Nephron progenitor cell (in vitro differentiated cells): Measurements from ENCODE around the gene LATS2.
"Not testable (repeated sequence)": the region's sequence is repeated elsewhere in the genome, so short reads cannot be mapped to it uniquely, and the experiment has no call there.

Experiments
- DNase-seq: peaks from one replicate; pipeline ENCODE4 v3.0.0; 2021
- H3K27ac Mint-ChIP-seq: 2 replicates; pipeline ENCODE4 v1.8.0; 2021; ENCODE audit warnings: mild to moderate bottlenecking, moderate library complexity, mixed read lengths
- H3K27me3 Mint-ChIP-seq: 2 replicates; pipeline ENCODE4 v1.8.0; 2021; ENCODE audit warnings: mild to moderate bottlenecking, low read depth, mixed read lengths; ENCODE audit not compliant: poor library complexity
- H3K36me3 Mint-ChIP-seq: 2 replicates; pipeline ENCODE4 v1.8.0; 2021; ENCODE audit warnings: low read depth, mixed read lengths
- H3K4me1 Mint-ChIP-seq: 2 replicates; pipeline ENCODE4 v1.8.0; 2021; ENCODE audit warnings: mixed read lengths
- H3K4me3 Mint-ChIP-seq: 2 replicates; pipeline ENCODE4 v1.8.0; 2021; ENCODE audit warnings: mild to moderate bottlenecking, moderate library complexity, mixed read lengths
- H3K9me3 Mint-ChIP-seq: 2 replicates; pipeline ENCODE4 v1.8.0; 2021; ENCODE audit warnings: mild to moderate bottlenecking, moderate library complexity, mixed read lengths
- CTCF ChIP-seq: fragments of 200-600 bp; sonication (generic); IDR thresholded peaks from 2 replicates; pipeline ENCODE4 v1.5.0; 2021; ENCODE audit warnings: antibody characterized with exemption

LATS2 gene

GRCh38 chr13:20967340-20967739 is 94.0 kb downstream of the LATS2 start:
- DNase-seq = no peak
- H3K27me3 Mint-ChIP-seq = no peaks in the 10 kb centered on the region
- peaks cover 15% of the 10 kb centered on the region for H3K9me3 Mint-ChIP-seq
- no peak overlapping the region for H3K4me3 Mint-ChIP-seq
- H3K27ac Mint-ChIP-seq = no peak overlapping the region
- H3K36me3 Mint-ChIP-seq = no peaks in the 10 kb centered on the region
- no peak for TF ChIP-seq CTCF
- H3K4me1 Mint-ChIP-seq = no peaks in the 10 kb centered on the region

- no peaks in the 10 kb centered on the region for H3K4me1 Mint-ChIP-seq
- H3K36me3 Mint-ChIP-seq = no peaks in the 10 kb centered on the region
- no peak for TF ChIP-seq CTCF
- peaks cover 15% of the 10 kb centered on the region for H3K9me3 Mint-ChIP-seq
- no peak for DNase-seq
- H3K4me3 Mint-ChIP-seq = no peak overlapping the region
- no peak overlapping the region for H3K27ac Mint-ChIP-seq
- H3K27me3 Mint-ChIP-seq = no peaks in the 10 kb centered on the region
Measured at GRCh38 chr13:20964904-20965303, 96.5 kb downstream of the LATS2 start.

GRCh38 chr13:20961663-20962062 is 99.7 kb downstream of the LATS2 start:
- not testable (repeated sequence) for H3K27ac Mint-ChIP-seq, H3K9me3 Mint-ChIP-seq, H3K36me3 Mint-ChIP-seq, H3K4me3 Mint-ChIP-seq, H3K4me1 Mint-ChIP-seq, H3K27me3 Mint-ChIP-seq, DNase-seq

- no peak for TF ChIP-seq CTCF
- no peaks in the 10 kb centered on the region for H3K4me1 Mint-ChIP-seq
- no peaks in the 10 kb centered on the region for H3K36me3 Mint-ChIP-seq
- no peaks in the 10 kb centered on the region for H3K9me3 Mint-ChIP-seq
- no peaks in the 10 kb centered on the region for H3K27me3 Mint-ChIP-seq
- no peak overlapping the region for H3K4me3 Mint-ChIP-seq
- no peak overlapping the region for H3K27ac Mint-ChIP-seq
- no peak for DNase-seq
Measured at GRCh38 chr13:20960663-20961309, 100.6 kb downstream of the LATS2 start.

- not testable (repeated sequence) for H3K4me3 Mint-ChIP-seq, H3K9me3 Mint-ChIP-seq, H3K27me3 Mint-ChIP-seq, H3K4me1 Mint-ChIP-seq, H3K27ac Mint-ChIP-seq, DNase-seq, H3K36me3 Mint-ChIP-seq
Measured at GRCh38 chr13:20957049-20957620, 104.3 kb downstream of the LATS2 start.

GRCh38 chr13:20955496-20955895 is 105.9 kb downstream of the LATS2 start:
- Mint-ChIP-seq H3K27me3 (peaks cover 4% of the 10 kb centered on the region), H3K27ac (no peak overlapping the region), H3K36me3 (no peaks in the 10 kb centered on the region), H3K4me1 (peaks cover 12% of the 10 kb centered on the region), H3K4me3 (no peak overlapping the region), H3K9me3 (peaks cover 5% of the 10 kb centered on the region)
- TF ChIP-seq CTCF = no peak
- DNase-seq = no peak
